Body of pancreas (tissue), 4 donors: ENCODE measurements around the gene MYO1A.

Source experiments
- CTCF ChIP-seq, 7 experiments: fragments of 450-650 bp in 4 of 7; fragments of 200-600 bp in 3 of 7; sonication (generic) in 3 of 7; IDR thresholded peaks; one replicate each; pipeline ENCODE4 v1.5.1; 2016 to 2019; ENCODE audit warnings: antibody characterized with exemption in 7 of 7
- POLR2A ChIP-seq, 3 donors: fragments of 450-650 bp; IDR thresholded peaks; one replicate each; pipeline ENCODE4 v1.6.1; 2016; ENCODE audit warnings: antibody characterized with exemption in 3 of 3, mild to moderate bottlenecking in 2 of 3

GRCh38 chr12:57033431-57033830 is 16.5 kb downstream of the MYO1A start:
- TF ChIP-seq CTCF (IDR thresholded peaks at IDR 0.05) (no peak), POLR2A (IDR thresholded peaks at IDR 0.05) (no peak)
